Activated CD8-positive, alpha-beta memory T cell treated with anti-CD3 and anti-CD28 coated beads, Interleukin-2, amount 50 U/mL, for 4 hours (primary cell): ENCODE data around the gene CYP2S1.
"Not testable (repeated sequence)": the region's sequence is repeated elsewhere in the genome, so short reads cannot be mapped to it uniquely, and the experiment has no call there.

Experiments
- DNase-seq: peaks from one replicate; pipeline ENCODE4 v3.0.0-alpha.2; 2020

The CYP2S1 gene

GRCh38 chr19:41226874-41227390, 33.9 kb downstream of the CYP2S1 start:
- DNase-seq: no peak

- no peak for DNase-seq
Measured at GRCh38 chr19:41228486-41228885, 35.5 kb downstream of the CYP2S1 start.

GRCh38 chr19:41229338-41229737, 36.3 kb downstream of the CYP2S1 start:
- not testable (repeated sequence) for DNase-seq

GRCh38 chr19:41230067-41230857, 37.2 kb downstream of the CYP2S1 start:
- no peak for DNase-seq

GRCh38 chr19:41232686-41233085, 39.7 kb downstream of the CYP2S1 start:
- no peak for DNase-seq

GRCh38 chr19:41233748-41234240, 40.8 kb downstream of the CYP2S1 start:
- DNase-seq: no peak

GRCh38 chr19:41234512-41235168, 41.6 kb downstream of the CYP2S1 start:
- no peak for DNase-seq

- no peak for DNase-seq
Measured at GRCh38 chr19:41235480-41235879, 42.5 kb downstream of the CYP2S1 start.

- DNase-seq: no peak
Measured at GRCh38 chr19:41238244-41238643, 45.2 kb downstream of the CYP2S1 start.

- DNase-seq: no peak
Measured at GRCh38 chr19:41239363-41239762, 46.3 kb downstream of the CYP2S1 start.

GRCh38 chr19:41239961-41240574, 47.0 kb downstream of the CYP2S1 start:
- no peak for DNase-seq

- DNase-seq: no peak
Measured at GRCh38 chr19:41241859-41242258, 48.8 kb downstream of the CYP2S1 start.

GRCh38 chr19:41244117-41244516, 51.1 kb downstream of the CYP2S1 start:
- no peak for DNase-seq

- no peak for DNase-seq
Measured at GRCh38 chr19:41245843-41246242, 52.8 kb downstream of the CYP2S1 start.

GRCh38 chr19:41248895-41249294, 55.9 kb downstream of the CYP2S1 start:
- no peak for DNase-seq

GRCh38 chr19:41249707-41250423, 56.8 kb downstream of the CYP2S1 start:
- no peak for DNase-seq

GRCh38 chr19:41253660-41254059, 60.6 kb downstream of the CYP2S1 start:
- no peak for DNase-seq

- no peak for DNase-seq
Measured at GRCh38 chr19:41255171-41255570, 62.2 kb downstream of the CYP2S1 start.
